HepG2 (cell line): ENCODE measurements around the gene KRTAP19-5. TPM values are rescaled to one million over a fixed set of nuclear protein-coding genes. Genes with fewer than 3 reads are reported as not detected.
A peak's percentile ranks its signal among the peaks of the same experiment; 100 is the strongest.

Experiments
- ATAC-seq: fragments of 200-7000 bp; cut with Tn5 transposase; 3 replicates; pipeline ENCODE4 v1.9.1; 2020; ENCODE audit warnings: mild to moderate bottlenecking, moderate library complexity
- BruUV-seq: library from RNA; stranded (reverse); fragments of 400-500 nt; replicated peaks from 2 replicates; lab custom pipeline; 2021; lab: Mats Ljungman, UMichigan
- CTCF ChIA-PET: fragments of 300-600 bp; formaldehyde crosslinking; extraction: SDS; loops from one replicate; lab custom pipeline; 2021; ENCODE audit warnings: low total read pairs, inconsistent platforms, low intra/inter-chr PET ratio; lab: Yijun Ruan, JAX
- POLR2A ChIA-PET: fragments of 350-600 bp; sonication (Branson Sonifier 250); formaldehyde crosslinking; loops from one replicate; lab custom pipeline; 2020; ENCODE audit warnings: antibody characterized with exemption, inconsistent platforms; lab: Yijun Ruan, JAX
- DNase-seq: peaks from one replicate; pipeline ENCODE4 v3.0.0-alpha.2; 2015; ENCODE audit warnings: low spot score
- FAIRE-seq: peaks from 3 replicates; lab custom pipeline; 2011; peaks lifted over from hg19 to GRCh38; lab: Jason Lieb, UNC
- H2AFZ ChIP-seq: one replicate; pipeline ENCODE4 v1.6.1; 2011; ENCODE audit warnings: low read length, inconsistent platforms
- H3K27ac ChIP-seq: fragments of 300-600 bp; 3 replicates; pipeline ENCODE4 v1.8.0; 2011; ENCODE audit warnings: mixed run types, mild to moderate bottlenecking, mixed read lengths, low read length, inconsistent platforms; ENCODE audit not compliant: insufficient read depth; ENCODE audit errors: extremely low read length
- H3K27me3 ChIP-seq, 2 experiments: fragments of 200-600 bp in 1 of 2; 2 replicates in 1 of 2; 3 replicates in 1 of 2; pipeline versions ENCODE4 v1.6.0 to v1.8.0; 2011; ENCODE audit warnings: low read length in 2 of 2, mild to moderate bottlenecking in 2 of 2, moderate library complexity in 2 of 2, inconsistent platforms in 1 of 2; ENCODE audit not compliant: insufficient read depth in 2 of 2, control insufficient read depth in 1 of 2
- H3K36me3 ChIP-seq, 2 experiments: fragments of 200-600 bp in 1 of 2; replicated peaks in 1 of 2; 2 replicates in 1 of 2; 3 replicates in 1 of 2; pipeline versions ENCODE4 v1.5.1 to v1.8.0; 2011; ENCODE audit warnings: low read length in 2 of 2, inconsistent platforms in 1 of 2; ENCODE audit not compliant: insufficient read depth in 2 of 2, control insufficient read depth in 1 of 2
- H3K4me1 ChIP-seq: 2 replicates; pipeline ENCODE4 v1.5.1; 2012; ENCODE audit warnings: low read length, inconsistent platforms; ENCODE audit not compliant: insufficient read depth
- H3K4me2 ChIP-seq: 2 replicates; pipeline ENCODE4 v1.6.0; 2011; ENCODE audit warnings: low read depth, low read length, inconsistent platforms
- H3K4me3 ChIP-seq, 3 experiments: fragments of 200-600 bp in 1 of 3; sonication (generic), shearing (Covaris generic) in 1 of 3; replicated peaks in 1 of 3; 2 replicates each; pipeline ENCODE4 v1.5.1; 2011 to 2016; ENCODE audit warnings: low read length in 3 of 3, inconsistent platforms in 2 of 3, low read depth in 2 of 3, mild to moderate bottlenecking in 2 of 3, control low read depth in 1 of 3, mixed read lengths in 1 of 3; ENCODE audit not compliant: insufficient read depth in 1 of 3
- H3K79me2 ChIP-seq: one replicate; pipeline ENCODE4 v1.6.1; 2011; ENCODE audit warnings: low read length, inconsistent platforms; ENCODE audit not compliant: insufficient read depth
- H3K9ac ChIP-seq: 2 replicates; pipeline ENCODE4 v1.6.0; 2011; ENCODE audit warnings: mild to moderate bottlenecking, low read depth, low read length, inconsistent platforms; ENCODE audit not compliant: insufficient read depth
- H3K9me3 ChIP-seq: 2 replicates; pipeline ENCODE4 v1.5.1; 2012; ENCODE audit warnings: mild to moderate bottlenecking, low read length
- H4K20me1 ChIP-seq: 2 replicates; pipeline ENCODE4 v1.6.0; 2011; ENCODE audit warnings: inconsistent platforms, mild to moderate bottlenecking, low read length, moderate library complexity; ENCODE audit not compliant: insufficient read depth
- CEBPB ChIP-seq: IDR thresholded peaks from 2 replicates; pipeline ENCODE4 v1.6.1; 2011; ENCODE audit warnings: low read depth, low read length, improper control_type of control experiment, borderline replicate concordance
- CHD4 ChIP-seq: fragments of 200-600 bp; sonication (generic); IDR thresholded peaks from 2 replicates; pipeline ENCODE4 v1.7.0; 2017; ENCODE audit warnings: mild to moderate bottlenecking, low read length, borderline replicate concordance
- NFRKB ChIP-seq: fragments of 450-650 bp; IDR thresholded peaks from 2 replicates; pipeline ENCODE4 v1.6.1; 2017
- RBAK ChIP-seq: sonication (generic); formaldehyde crosslinking; IDR thresholded peaks from 2 replicates; pipeline ENCODE4 v1.5.1; 2020; ENCODE audit warnings: mild to moderate bottlenecking, missing genetic modification reagents
- ZNF451 ChIP-seq: sonication (generic); formaldehyde crosslinking; IDR thresholded peaks from 2 replicates; pipeline ENCODE4 v1.5.0; 2020; ENCODE audit warnings: mild to moderate bottlenecking, missing genetic modification reagents
- WGBS: methylation state at CpG from one replicate; pipeline ENCODE4 v1.1.6; 2017; ENCODE audit warnings: low lambda C conversion rate; 5-methylcytosine and 5-hydroxymethylcytosine counted together
- in situ Hi-C: cut with HindIII; loops from 2 replicates; pipeline ENCODE4 v1.10.0; 2017; ENCODE audit warnings: low pct_unique_long_range_greater_than_20kb; ENCODE audit not compliant: extremely low pct_ligation_motif_present
- intact Hi-C: fragments of 100-400 bp; cut with micrococcal nuclease; formaldehyde crosslinking; loops from one replicate; pipeline ENCODE4 v1.10.0; 2022; ENCODE audit not compliant: unreplicated experiment
- polyA plus RNA-seq, 8 experiments: library from polyadenylated mRNA; depleted of rRNA in 3 of 8; stranded (reverse) in 7 of 8; unstranded in 1 of 8; fragments of >200 nt; fragmentation: Illumina TruSeq in 4 of 8; extraction: Trizol in 4 of 8; gene quantifications; 2 replicates each; pipeline versions ENCODE4 v1.2.1 to v1.2.3, GENCODE V29; 2011 to 2016; ENCODE audit warnings: low read depth in 4 of 8, missing spikeins in 1 of 8, mixed read lengths in 1 of 8; ENCODE audit not compliant: insufficient read depth in 1 of 8
- total RNA-seq, 5 experiments: library from RNA; depleted of rRNA; stranded (reverse); fragments of >200 nt; fragmentation: Illumina TruSeq; extraction: Trizol; gene quantifications; 2 replicates each; pipeline ENCODE4 v1.2.3, GENCODE V29; 2016; ENCODE audit warnings: low read depth in 1 of 5
- TF ChIP-seq, protein P1 (sequence below): sonication (generic); formaldehyde crosslinking; IDR thresholded peaks from 2 replicates; pipeline ENCODE4 v1.8.0; 2022; ENCODE audit warnings: mild to moderate bottlenecking, missing genetic modification reagents
- TF ChIP-seq, protein P2 (sequence below): sonication (generic); formaldehyde crosslinking; IDR thresholded peaks from 2 replicates; pipeline ENCODE4 v1.5.0; 2020; ENCODE audit warnings: mild to moderate bottlenecking, missing genetic modification reagents, borderline replicate concordance

The KRTAP19-5 gene
- total and polyA plus RNA-seq, 2 of the 13 experiments (the other 11 are each of a cell fraction or from before 2014, with no cell fraction given): not detected

DNA sequence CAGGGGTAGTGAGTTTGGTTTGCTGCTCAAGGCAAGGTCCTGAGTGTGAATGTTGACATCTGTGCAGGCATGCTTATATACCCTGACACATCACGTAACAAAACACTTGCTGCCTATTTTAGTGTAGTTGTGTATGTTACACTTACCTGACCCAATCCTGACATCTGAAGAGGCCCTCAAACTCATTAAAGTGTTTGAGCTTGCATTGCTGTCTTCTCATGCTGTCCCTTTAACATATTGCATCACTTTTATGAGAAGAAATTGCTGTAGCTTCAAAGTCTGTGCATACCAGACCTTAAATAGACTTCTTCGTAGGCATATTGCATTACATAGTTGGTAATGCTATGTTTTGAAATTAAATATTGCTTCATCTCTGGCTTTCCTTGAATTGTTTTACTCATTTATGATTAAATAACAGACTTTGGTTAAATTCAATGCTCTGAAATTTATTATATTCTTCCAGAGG lies 9.9 kb downstream of the KRTAP19-5 start, which contains the start of gene KRTAP19-3:
Gene KRTAP19-3 (minus strand): TSS at position 51 of the 466 bp plus-strand sequence. CDS start 56 bp downstream, outside the sequence.
- TF ChIP-seq, protein P1, sequence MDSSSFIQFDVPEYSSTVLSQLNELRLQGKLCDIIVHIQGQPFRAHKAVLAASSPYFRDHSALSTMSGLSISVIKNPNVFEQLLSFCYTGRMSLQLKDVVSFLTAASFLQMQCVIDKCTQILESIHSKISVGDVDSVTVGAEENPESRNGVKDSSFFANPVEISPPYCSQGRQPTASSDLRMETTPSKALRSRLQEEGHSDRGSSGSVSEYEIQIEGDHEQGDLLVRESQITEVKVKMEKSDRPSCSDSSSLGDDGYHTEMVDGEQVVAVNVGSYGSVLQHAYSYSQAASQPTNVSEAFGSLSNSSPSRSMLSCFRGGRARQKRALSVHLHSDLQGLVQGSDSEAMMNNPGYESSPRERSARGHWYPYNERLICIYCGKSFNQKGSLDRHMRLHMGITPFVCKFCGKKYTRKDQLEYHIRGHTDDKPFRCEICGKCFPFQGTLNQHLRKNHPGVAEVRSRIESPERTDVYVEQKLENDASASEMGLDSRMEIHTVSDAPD: no peak
- TF ChIP-seq CHD4 (no peak), ZNF451 (CRISPR knock-in tag) (no peak), CEBPB (peak; percentile 22; the same call in 1 of the 2 replicates), NFRKB (no peak), RBAK (CRISPR knock-in tag) (no peak)
- TF ChIP-seq, protein P2, sequence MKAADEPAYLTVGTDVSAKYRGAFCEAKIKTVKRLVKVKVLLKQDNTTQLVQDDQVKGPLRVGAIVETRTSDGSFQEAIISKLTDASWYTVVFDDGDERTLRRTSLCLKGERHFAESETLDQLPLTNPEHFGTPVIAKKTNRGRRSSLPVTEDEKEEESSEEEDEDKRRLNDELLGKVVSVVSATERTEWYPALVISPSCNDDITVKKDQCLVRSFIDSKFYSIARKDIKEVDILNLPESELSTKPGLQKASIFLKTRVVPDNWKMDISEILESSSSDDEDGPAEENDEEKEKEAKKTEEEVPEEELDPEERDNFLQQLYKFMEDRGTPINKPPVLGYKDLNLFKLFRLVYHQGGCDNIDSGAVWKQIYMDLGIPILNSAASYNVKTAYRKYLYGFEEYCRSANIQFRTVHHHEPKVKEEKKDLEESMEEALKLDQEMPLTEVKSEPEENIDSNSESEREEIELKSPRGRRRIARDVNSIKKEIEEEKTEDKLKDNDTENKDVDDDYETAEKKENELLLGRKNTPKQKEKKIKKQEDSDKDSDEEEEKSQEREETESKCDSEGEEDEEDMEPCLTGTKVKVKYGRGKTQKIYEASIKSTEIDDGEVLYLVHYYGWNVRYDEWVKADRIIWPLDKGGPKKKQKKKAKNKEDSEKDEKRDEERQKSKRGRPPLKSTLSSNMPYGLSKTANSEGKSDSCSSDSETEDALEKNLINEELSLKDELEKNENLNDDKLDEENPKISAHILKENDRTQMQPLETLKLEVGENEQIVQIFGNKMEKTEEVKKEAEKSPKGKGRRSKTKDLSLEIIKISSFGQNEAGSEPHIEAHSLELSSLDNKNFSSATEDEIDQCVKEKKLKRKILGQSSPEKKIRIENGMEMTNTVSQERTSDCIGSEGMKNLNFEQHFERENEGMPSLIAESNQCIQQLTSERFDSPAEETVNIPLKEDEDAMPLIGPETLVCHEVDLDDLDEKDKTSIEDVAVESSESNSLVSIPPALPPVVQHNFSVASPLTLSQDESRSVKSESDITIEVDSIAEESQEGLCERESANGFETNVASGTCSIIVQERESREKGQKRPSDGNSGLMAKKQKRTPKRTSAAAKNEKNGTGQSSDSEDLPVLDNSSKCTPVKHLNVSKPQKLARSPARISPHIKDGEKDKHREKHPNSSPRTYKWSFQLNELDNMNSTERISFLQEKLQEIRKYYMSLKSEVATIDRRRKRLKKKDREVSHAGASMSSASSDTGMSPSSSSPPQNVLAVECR: no peak
- no TSS peak for BruUV-seq
- Histone ChIP-seq H3K36me3 (no peaks in the 10 kb centered on the region), H3K9ac (no peak within 1 kb of the TSS), H3K4me1 (no peaks in the 10 kb centered on the region), H2AFZ (no peak within 1 kb of the TSS), H3K79me2 (no peaks in the 10 kb centered on the region), H3K27ac (no peak within 1 kb of the TSS), H3K4me3 (no peak within 1 kb of the TSS), H3K27me3 (no peaks in the 10 kb centered on the region), H4K20me1 (no peaks in the 10 kb centered on the region), H3K4me2 (no peak within 1 kb of the TSS), H3K9me3 (peaks cover 74% of the 10 kb centered on the region)
- WGBS: 24% methylated on average over 2 of the region's 2 CpGs
- intact Hi-C loops: no loop called here
- ChIA-PET POLR2A (no interaction called here), CTCF (no interaction called here)
- in situ Hi-C loops: no loop called here
- ATAC-seq (no peak), FAIRE-seq (no peak), DNase-seq (no peak)
